ENCODE data around the gene ERBB4.

Gene ERBB4

DNA sequence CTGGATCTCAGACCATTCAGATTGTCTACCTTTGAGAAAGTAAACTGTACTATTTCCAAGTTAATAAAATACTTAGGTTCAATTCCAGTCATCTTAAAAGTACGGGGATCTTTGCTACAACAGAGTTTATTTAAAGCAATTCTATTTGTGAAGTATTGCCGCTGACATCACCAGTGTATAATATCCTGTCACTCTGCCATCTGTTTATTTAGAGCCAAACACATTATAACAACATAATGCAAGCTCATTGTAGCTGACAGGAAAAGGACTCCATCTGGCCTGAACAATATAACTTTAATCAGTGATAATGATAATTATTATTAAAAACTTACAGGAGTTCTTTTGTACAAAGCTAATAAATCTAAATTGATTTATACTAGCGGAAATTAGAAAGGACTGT is 786.8 kb downstream of the ERBB4 start:
- TF ChIP-seq, protein P1, sequence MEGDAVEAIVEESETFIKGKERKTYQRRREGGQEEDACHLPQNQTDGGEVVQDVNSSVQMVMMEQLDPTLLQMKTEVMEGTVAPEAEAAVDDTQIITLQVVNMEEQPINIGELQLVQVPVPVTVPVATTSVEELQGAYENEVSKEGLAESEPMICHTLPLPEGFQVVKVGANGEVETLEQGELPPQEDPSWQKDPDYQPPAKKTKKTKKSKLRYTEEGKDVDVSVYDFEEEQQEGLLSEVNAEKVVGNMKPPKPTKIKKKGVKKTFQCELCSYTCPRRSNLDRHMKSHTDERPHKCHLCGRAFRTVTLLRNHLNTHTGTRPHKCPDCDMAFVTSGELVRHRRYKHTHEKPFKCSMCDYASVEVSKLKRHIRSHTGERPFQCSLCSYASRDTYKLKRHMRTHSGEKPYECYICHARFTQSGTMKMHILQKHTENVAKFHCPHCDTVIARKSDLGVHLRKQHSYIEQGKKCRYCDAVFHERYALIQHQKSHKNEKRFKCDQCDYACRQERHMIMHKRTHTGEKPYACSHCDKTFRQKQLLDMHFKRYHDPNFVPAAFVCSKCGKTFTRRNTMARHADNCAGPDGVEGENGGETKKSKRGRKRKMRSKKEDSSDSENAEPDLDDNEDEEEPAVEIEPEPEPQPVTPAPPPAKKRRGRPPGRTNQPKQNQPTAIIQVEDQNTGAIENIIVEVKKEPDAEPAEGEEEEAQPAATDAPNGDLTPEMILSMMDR (conservative IDR thresholded peaks at IDR 0.05; ENCODE audit: low read depth, low read length) = no peak

DNA sequence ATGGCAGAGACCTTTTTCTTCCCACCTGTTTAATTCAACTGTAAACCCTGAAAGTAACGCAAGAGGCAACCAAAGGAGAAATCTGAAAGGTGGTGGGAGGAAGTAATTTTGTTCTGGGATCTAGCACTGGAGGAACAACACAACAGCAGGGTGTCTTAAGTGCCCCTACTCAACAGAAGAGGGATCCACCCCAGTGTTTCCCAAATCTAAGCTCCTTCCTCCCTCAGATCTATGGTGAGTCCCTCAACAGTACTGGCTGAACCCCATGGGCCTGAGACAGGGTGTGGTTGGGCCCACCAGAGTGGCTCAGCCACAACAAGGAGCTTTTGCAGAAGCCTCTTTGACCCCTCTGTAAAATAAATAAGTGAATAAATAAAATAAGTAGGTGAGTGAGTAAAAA is 790.3 kb downstream of the ERBB4 start:
- TF ChIP-seq, protein P1 (conservative IDR thresholded peaks at IDR 0.05; ENCODE audit: low read depth, low read length) = no peak
- H3K4me3 ChIP-seq (ENCODE audit: low read depth, low read length) = no peak overlapping the region
- DNase-seq (ENCODE audit: low read depth) = no peak

More for the DNA sequence above, 786.8 kb downstream of the ERBB4 start:
- no peak for DNase-seq (ENCODE audit: low read depth)
- no peak overlapping the region for H3K4me3 ChIP-seq (ENCODE audit: low read depth, low read length)

DNA sequence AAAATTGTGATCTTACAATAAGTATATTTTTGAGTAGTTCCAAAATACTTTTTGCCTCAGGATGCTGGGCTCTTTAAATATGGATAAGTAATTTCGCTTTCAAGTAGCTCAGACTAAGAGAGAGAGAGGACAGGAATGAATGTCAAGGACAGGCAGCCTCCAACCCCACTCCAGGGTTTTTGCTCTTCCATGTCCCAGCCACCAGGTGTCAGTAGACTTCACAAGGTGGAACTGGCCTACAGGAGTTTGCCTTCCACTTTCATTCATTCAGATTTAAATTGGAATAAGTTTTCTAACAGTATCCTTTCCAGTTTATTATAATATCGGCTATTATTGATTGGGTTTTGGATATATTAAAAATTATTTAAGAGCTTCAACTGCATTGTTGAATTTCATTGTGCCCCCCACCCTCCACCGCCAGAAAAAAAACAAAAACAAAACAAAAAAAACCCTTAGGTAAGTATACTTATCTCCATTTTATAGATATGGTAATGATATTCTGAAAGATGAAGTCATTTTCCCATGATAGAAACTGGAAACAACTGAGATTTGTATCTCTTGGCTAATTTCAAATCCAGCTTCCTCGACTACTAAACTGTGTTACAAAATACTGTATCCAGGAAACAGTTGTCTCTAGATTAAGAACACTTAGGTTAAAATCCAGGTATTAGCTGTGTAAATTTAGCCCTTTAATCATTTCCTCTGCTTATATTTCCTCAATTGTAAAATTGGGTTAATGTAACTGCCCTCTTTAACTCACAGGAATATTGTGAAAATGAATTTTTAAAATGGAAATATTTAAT is 793.1 kb downstream of the ERBB4 start:
- TF ChIP-seq, protein P1 (conservative IDR thresholded peaks at IDR 0.05; ENCODE audit: low read depth, low read length) = peak; percentile 97
- DNase-seq (ENCODE audit: low read depth) = peak; percentile 80
- H3K4me3 ChIP-seq (ENCODE audit: low read depth, low read length) = no peak overlapping the region

DNA sequence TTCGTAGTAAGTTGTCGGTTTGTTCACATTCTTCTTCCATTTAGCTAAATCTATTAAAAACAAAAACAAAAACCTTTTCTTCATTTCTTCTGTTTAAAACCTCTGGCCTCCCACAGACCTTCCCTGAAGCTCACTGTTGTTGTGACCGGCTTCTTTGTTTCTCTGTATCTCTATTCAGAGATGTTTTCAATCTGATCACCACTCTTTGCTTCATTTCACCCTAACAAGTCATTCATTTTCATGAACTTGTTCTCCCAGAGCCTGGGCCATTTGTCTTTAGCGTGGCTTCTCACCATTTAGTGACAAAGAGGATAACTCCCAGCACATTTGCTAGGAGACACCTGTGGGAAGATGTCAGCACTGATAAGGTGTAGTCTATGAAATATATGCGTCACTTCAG is 794.2 kb downstream of the ERBB4 start:
- TF ChIP-seq, protein P1 (conservative IDR thresholded peaks at IDR 0.05; ENCODE audit: low read depth, low read length) = no peak
- no peak overlapping the region for H3K4me3 ChIP-seq (ENCODE audit: low read depth, low read length)
- DNase-seq (ENCODE audit: low read depth) = no peak

DNA sequence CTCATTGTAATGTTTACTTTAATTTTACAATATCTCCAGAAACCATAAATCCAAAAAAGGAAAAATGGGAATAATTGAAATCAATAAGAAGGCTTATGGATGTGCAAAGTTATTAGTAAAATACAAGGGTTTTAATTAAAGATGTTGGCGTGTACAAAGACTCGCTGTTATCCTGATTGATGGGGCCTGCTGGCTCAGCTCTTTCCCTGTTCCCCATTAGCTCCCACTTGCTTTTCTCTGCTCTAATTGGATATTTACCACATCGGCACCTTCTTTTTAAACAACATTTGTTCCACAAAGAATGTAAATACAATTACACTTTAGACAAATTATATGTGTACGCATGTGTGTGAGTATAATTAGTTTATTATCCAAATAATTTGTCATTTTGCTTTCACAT is 796.6 kb downstream of the ERBB4 start:
- TF ChIP-seq, protein P1 (conservative IDR thresholded peaks at IDR 0.05; ENCODE audit: low read depth, low read length) = no peak
- no peak overlapping the region for H3K4me3 ChIP-seq (ENCODE audit: low read depth, low read length)
- no peak for DNase-seq (ENCODE audit: low read depth)

DNA sequence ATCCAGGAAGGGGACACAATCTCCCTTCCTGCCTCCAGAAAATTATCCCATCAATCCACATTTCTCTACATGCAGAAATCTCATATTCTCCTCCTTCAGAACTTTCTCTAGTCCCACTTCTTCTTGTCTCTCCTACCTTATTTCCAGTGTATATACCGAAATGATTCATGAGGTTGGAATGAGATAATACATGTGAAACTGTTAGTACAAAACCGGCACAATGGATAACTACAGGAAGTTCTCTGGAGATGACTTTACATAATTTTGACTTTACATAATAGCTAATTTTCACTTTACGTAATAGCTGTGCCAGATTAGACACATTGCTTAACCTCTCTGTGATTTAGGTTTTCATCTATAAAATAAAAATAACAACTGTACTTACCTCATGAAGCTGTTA is 801.3 kb downstream of the ERBB4 start:
- H3K4me3 ChIP-seq (ENCODE audit: low read depth, low read length) = no peak overlapping the region
- peak; percentile 32 for DNase-seq (ENCODE audit: low read depth)
- TF ChIP-seq, protein P1 (conservative IDR thresholded peaks at IDR 0.05; ENCODE audit: low read depth, low read length) = no peak

DNA sequence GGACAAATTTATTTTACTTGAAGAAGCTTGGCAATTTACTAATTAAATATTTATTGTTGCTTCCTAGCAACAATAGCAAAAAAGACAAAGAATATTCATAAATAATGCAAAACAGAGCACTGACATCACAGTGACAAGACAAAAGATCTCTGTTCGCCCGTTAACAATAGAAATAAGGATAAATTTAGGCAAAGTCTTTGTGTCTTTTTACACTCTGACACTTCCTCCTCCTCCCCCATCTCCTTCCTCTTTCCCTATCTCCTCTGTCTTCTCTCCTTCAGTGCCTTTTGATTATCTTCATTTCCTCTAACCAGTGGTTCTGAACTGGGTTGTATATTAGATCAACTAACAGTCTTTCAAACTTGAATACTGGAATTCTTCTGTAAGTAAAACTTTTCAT is 808.4 kb downstream of the ERBB4 start:
- TF ChIP-seq, protein P1 (conservative IDR thresholded peaks at IDR 0.05; ENCODE audit: low read depth, low read length) = no peak
- no peak for DNase-seq (ENCODE audit: low read depth)
- H3K4me3 ChIP-seq (ENCODE audit: low read depth, low read length) = no peak overlapping the region

All from choroid plexus epithelial cell (primary cell).